Esophagus squamous epithelium (tissue), 4 donors: ENCODE measurements around the gene PIAS3.

ENCODE experiments used
- CTCF ChIP-seq, 6 experiments: fragments of 450-650 bp in 4 of 6; fragments of 200-600 bp in 2 of 6; sonication (generic) in 2 of 6; IDR thresholded peaks; one replicate each; pipeline ENCODE4 v1.5.1; 2016 to 2019; ENCODE audit warnings: antibody characterized with exemption in 6 of 6, mild to moderate bottlenecking in 4 of 6, moderate library complexity in 4 of 6
- POLR2A ChIP-seq, 4 donors: fragments of 450-650 bp; IDR thresholded peaks; one replicate each; pipeline ENCODE4 v1.6.1; 2017; ENCODE audit warnings: antibody characterized with exemption in 4 of 4, mild to moderate bottlenecking in 4 of 4, moderate library complexity in 3 of 4

- TF ChIP-seq CTCF (IDR thresholded peaks at IDR 0.05) (no peak), POLR2A (IDR thresholded peaks at IDR 0.05) (no peak)
Observed at GRCh38 chr1:145806408-145806807, 52.5 kb downstream of the PIAS3 start.
